Upper lobe of left lung (tissue), 4 donors: ENCODE measurements around the gene LYPD6B.

Experiments
- POLR2AphosphoS5 ChIP-seq, 2 donors: sonication (generic); formaldehyde crosslinking; IDR thresholded peaks; one replicate each; pipeline ENCODE4 v1.5.1; 2017; ENCODE audit warnings: antibody characterized with exemption in 2 of 2
- TF ChIP-seq, protein P1 (sequence below), 6 experiments: fragments of 450-650 bp in 4 of 6; fragments of 200-600 bp in 2 of 6; sonication (generic) in 2 of 6; IDR thresholded peaks; one replicate each; pipeline ENCODE4 v1.5.1; 2016 to 2019; ENCODE audit warnings: antibody characterized with exemption in 6 of 6

DNA sequence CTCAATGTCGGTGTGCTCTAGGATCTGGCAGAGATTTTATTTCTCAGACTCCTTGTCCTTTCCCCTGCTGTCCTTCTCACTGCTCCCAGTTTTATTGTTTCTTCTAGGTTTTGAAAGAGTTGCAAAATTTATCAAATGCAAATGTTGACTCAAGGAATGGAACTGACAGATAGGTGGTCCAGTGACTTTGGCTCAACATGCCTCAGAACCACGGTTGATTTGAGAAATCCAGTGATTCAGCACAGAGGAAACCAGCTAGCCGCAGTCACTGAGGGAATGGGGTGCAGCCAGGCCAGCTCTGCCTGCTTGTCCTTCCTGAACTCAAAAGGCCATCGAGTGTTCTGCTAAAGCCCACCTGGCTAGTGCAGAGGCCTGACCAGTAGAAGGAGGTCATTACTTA lies 166.2 kb downstream of the LYPD6B start:
- TF ChIP-seq, protein P1, sequence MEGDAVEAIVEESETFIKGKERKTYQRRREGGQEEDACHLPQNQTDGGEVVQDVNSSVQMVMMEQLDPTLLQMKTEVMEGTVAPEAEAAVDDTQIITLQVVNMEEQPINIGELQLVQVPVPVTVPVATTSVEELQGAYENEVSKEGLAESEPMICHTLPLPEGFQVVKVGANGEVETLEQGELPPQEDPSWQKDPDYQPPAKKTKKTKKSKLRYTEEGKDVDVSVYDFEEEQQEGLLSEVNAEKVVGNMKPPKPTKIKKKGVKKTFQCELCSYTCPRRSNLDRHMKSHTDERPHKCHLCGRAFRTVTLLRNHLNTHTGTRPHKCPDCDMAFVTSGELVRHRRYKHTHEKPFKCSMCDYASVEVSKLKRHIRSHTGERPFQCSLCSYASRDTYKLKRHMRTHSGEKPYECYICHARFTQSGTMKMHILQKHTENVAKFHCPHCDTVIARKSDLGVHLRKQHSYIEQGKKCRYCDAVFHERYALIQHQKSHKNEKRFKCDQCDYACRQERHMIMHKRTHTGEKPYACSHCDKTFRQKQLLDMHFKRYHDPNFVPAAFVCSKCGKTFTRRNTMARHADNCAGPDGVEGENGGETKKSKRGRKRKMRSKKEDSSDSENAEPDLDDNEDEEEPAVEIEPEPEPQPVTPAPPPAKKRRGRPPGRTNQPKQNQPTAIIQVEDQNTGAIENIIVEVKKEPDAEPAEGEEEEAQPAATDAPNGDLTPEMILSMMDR (IDR thresholded peaks at IDR 0.05): no peak
- no peak for TF ChIP-seq POLR2AphosphoS5 (IDR thresholded peaks at IDR 0.05)
